Activated T-helper 1 cell treated with anti-CD3 and anti-CD28 coated beads, Interleukin-12 subunit alpha, Interleukin-12 subunit beta, Interleukin-2, Interleukin-4 antibody, amounts not matched to agents 30 ng/mL and 10 ng/mL and 1 ng/mL, durations not matched to agents 14 hours and 24 hours and 36 hours (primary cell): Measurements from ENCODE around the gene LIX1. TPM values are rescaled to one million over a fixed set of nuclear protein-coding genes. Genes with fewer than 3 reads are reported as not detected.

Experiments
- DNase-seq: peaks from one replicate; pipeline ENCODE4 v3.0.0; 2021; ENCODE audit warnings: low spot score
- H3K27ac Mint-ChIP-seq: one replicate; pipeline ENCODE4 v1.8.0; 2021; ENCODE audit warnings: mild to moderate bottlenecking, mixed read lengths
- H3K27me3 Mint-ChIP-seq: one replicate; pipeline ENCODE4 v1.8.0; 2022; ENCODE audit warnings: mild to moderate bottlenecking, moderate library complexity, mixed read lengths; ENCODE audit not compliant: insufficient read depth
- H3K36me3 Mint-ChIP-seq: one replicate; pipeline ENCODE4 v1.8.0; 2021; ENCODE audit warnings: low read depth, mixed read lengths
- H3K4me1 Mint-ChIP-seq: one replicate; pipeline ENCODE4 v1.8.0; 2021; ENCODE audit warnings: low read depth, mixed read lengths
- H3K4me3 Mint-ChIP-seq: one replicate; pipeline ENCODE4 v1.8.0; 2021; ENCODE audit warnings: mild to moderate bottlenecking, moderate library complexity, mixed read lengths
- H3K9me3 Mint-ChIP-seq: one replicate; pipeline ENCODE4 v1.8.0; 2021; ENCODE audit warnings: mixed read lengths
- intact Hi-C: fragments of 100-400 bp; cut with micrococcal nuclease; formaldehyde crosslinking; loops from one replicate; pipeline ENCODE4 v1.15.1; 2024
- total RNA-seq: library from RNA; stranded (reverse); gene quantifications from 2 replicates; pipeline ENCODE4 v1.2.3, GENCODE V29; 2022

Gene LIX1
- total RNA-seq, 1 donor from 2014 or later: not detected

GRCh38 chr5:97049175-97049574 is 93.2 kb downstream of the LIX1 start:
- H3K27me3 Mint-ChIP-seq: peaks cover 15% of the 10 kb centered on the region
- H3K4me1 Mint-ChIP-seq: peaks cover 4% of the 10 kb centered on the region
- H3K9me3 Mint-ChIP-seq: peaks cover 11% of the 10 kb centered on the region
- no peak for DNase-seq
- intact Hi-C loops: loop anchor here (5.0 kb wide), 1 partner anchor 177 kb away; no protein-coding TSS in a partner anchor
- H3K27ac Mint-ChIP-seq: no peak overlapping the region
- peaks cover 1% of the 10 kb centered on the region for H3K36me3 Mint-ChIP-seq
- H3K4me3 Mint-ChIP-seq: no peak overlapping the region

GRCh38 chr5:97047076-97047475 is 95.3 kb downstream of the LIX1 start:
- Mint-ChIP-seq H3K36me3 (no peaks in the 10 kb centered on the region), H3K4me3 (no peak overlapping the region), H3K27me3 (peaks cover 7% of the 10 kb centered on the region), H3K27ac (no peak overlapping the region), H3K9me3 (peaks cover 3% of the 10 kb centered on the region), H3K4me1 (peaks cover 4% of the 10 kb centered on the region)
- intact Hi-C loops: loop anchor here (5.0 kb wide), 1 partner anchor 175 kb away; no protein-coding TSS in a partner anchor
- DNase-seq: no peak

- intact Hi-C loops: loop anchor here (5.0 kb wide), 1 partner anchor 174 kb away; no protein-coding TSS in a partner anchor
- H3K27ac Mint-ChIP-seq: no peak overlapping the region
- no peaks in the 10 kb centered on the region for H3K9me3 Mint-ChIP-seq
- no peak overlapping the region for H3K4me3 Mint-ChIP-seq
- peaks cover 7% of the 10 kb centered on the region for H3K27me3 Mint-ChIP-seq
- peaks cover 4% of the 10 kb centered on the region for H3K4me1 Mint-ChIP-seq
- DNase-seq: no peak
- no peaks in the 10 kb centered on the region for H3K36me3 Mint-ChIP-seq
Observed at GRCh38 chr5:97046270-97046982, 96.0 kb downstream of the LIX1 start.

GRCh38 chr5:97044052-97044451 is 98.4 kb downstream of the LIX1 start:
- intact Hi-C loops: loop anchor here (5.0 kb wide), 1 partner anchor 118 kb away; no protein-coding TSS in a partner anchor

GRCh38 chr5:97043511-97043910 is 98.9 kb downstream of the LIX1 start:
- DNase-seq: no peak
- Mint-ChIP-seq H3K4me3 (no peak overlapping the region), H3K27ac (no peak overlapping the region), H3K4me1 (no peaks in the 10 kb centered on the region), H3K36me3 (peaks cover 2% of the 10 kb centered on the region), H3K27me3 (peaks cover 4% of the 10 kb centered on the region), H3K9me3 (no peaks in the 10 kb centered on the region)
- intact Hi-C loops: loop anchor here (5.0 kb wide), 1 partner anchor 119 kb away; no protein-coding TSS in a partner anchor

More at GRCh38 chr5:97044052-97044451, 98.4 kb downstream of the LIX1 start:
- Mint-ChIP-seq H3K4me3 (no peak overlapping the region), H3K4me1 (no peaks in the 10 kb centered on the region), H3K9me3 (no peaks in the 10 kb centered on the region), H3K36me3 (no peaks in the 10 kb centered on the region), H3K27me3 (peaks cover 4% of the 10 kb centered on the region), H3K27ac (no peak overlapping the region)
- DNase-seq: no peak

GRCh38 chr5:97042996-97043395 is 99.4 kb downstream of the LIX1 start:
- Mint-ChIP-seq H3K4me1 (no peaks in the 10 kb centered on the region), H3K9me3 (no peaks in the 10 kb centered on the region), H3K27ac (no peak overlapping the region), H3K27me3 (peaks cover 4% of the 10 kb centered on the region), H3K4me3 (no peak overlapping the region), H3K36me3 (peaks cover 2% of the 10 kb centered on the region)
- intact Hi-C loops: loop anchor here (5.0 kb wide), 1 partner anchor 119 kb away; no protein-coding TSS in a partner anchor
- no peak for DNase-seq

Other genes starting within 250 kb of the LIX1 start
- 37.7 and 40.7 TPM in 2 replicates for gene LNPEP, start 206.5 kb downstream of the LIX1 start, total RNA-seq
- gene RIOK2, start 40.6 kb upstream of the LIX1 start, total RNA-seq: 37.2 and 47.2 TPM in 2 replicates